HepG2 (cell line): Measurements from ENCODE around the gene GTF3A. TPM values are rescaled to one million over a fixed set of nuclear protein-coding genes. Genes with fewer than 3 reads are reported as not detected.
A peak's percentile ranks its signal among the peaks of the same experiment; 100 is the strongest.

Experiments
- BATF2 ChIP-seq: sonication (generic); formaldehyde crosslinking; IDR thresholded peaks from 2 replicates; pipeline ENCODE4 v1.8.0; 2022; ENCODE audit warnings: mild to moderate bottlenecking, missing genetic modification reagents, moderate library complexity
- BRD4 ChIP-seq: sonication (generic); formaldehyde crosslinking; IDR thresholded peaks from 2 replicates; pipeline ENCODE4 v1.4.0; 2020; ENCODE audit warnings: missing genetic modification reagents
- GABPB1 ChIP-seq: IDR thresholded peaks from 2 replicates; pipeline ENCODE4 v1.6.1; 2016; ENCODE audit warnings: mild to moderate bottlenecking, missing genetic modification reagents, moderate library complexity, missing compliant biosample characterization
- HNRNPH1 ChIP-seq: fragments of 200-400 bp; formaldehyde crosslinking; optimal IDR thresholded peaks from 2 replicates; pipeline ENCODE3; 2017; ENCODE audit warnings: mild to moderate bottlenecking, low read depth, low read length
- HNRNPUL1 ChIP-seq: fragments of 200-400 bp; formaldehyde crosslinking; IDR thresholded peaks from 2 replicates; pipeline ENCODE4 v1.6.1; 2017; ENCODE audit warnings: low read depth, mild to moderate bottlenecking, low read length, moderate library complexity
- MEIS2 ChIP-seq: sonication (generic); formaldehyde crosslinking; IDR thresholded peaks from 2 replicates; pipeline ENCODE4 v1.9.0; 2021; ENCODE audit warnings: mild to moderate bottlenecking, missing genetic modification reagents
- PAX8 ChIP-seq: sonication (generic); formaldehyde crosslinking; IDR thresholded peaks from 2 replicates; pipeline ENCODE4 v1.8.0; 2022; ENCODE audit warnings: mild to moderate bottlenecking, missing genetic modification reagents, borderline replicate concordance
- PLSCR1 ChIP-seq: sonication (generic); formaldehyde crosslinking; IDR thresholded peaks from 2 replicates; pipeline ENCODE4 v1.5.0; 2020; ENCODE audit warnings: missing genetic modification reagents, mild to moderate bottlenecking, borderline replicate concordance
- RBM39 ChIP-seq: fragments of 200-400 bp; formaldehyde crosslinking; IDR thresholded peaks from one replicate; pipeline ENCODE4 v1.6.1; 2018; ENCODE audit warnings: antibody characterized with exemption, mild to moderate bottlenecking, low read depth, low read length; ENCODE audit not compliant: poor library complexity, severe bottlenecking
- SMAD1 ChIP-seq: sonication (generic); formaldehyde crosslinking; IDR thresholded peaks from 2 replicates; pipeline ENCODE4 v1.4.0; 2020; ENCODE audit warnings: missing genetic modification reagents, low read depth, mild to moderate bottlenecking, borderline replicate concordance
- SSRP1 ChIP-seq: IDR thresholded peaks from 2 replicates; pipeline ENCODE4 v1.6.1; 2016; ENCODE audit warnings: control low read depth
- UBTF ChIP-seq: sonication (generic); formaldehyde crosslinking; IDR thresholded peaks from 2 replicates; pipeline ENCODE4 v1.4.0; 2020; ENCODE audit warnings: mild to moderate bottlenecking, missing genetic modification reagents
- ZNF136 ChIP-seq: sonication (generic); formaldehyde crosslinking; IDR thresholded peaks from 2 replicates; pipeline ENCODE4 v1.8.1; 2022; ENCODE audit warnings: low read depth, mild to moderate bottlenecking, moderate library complexity, missing genetic modification reagents
- ZNF160 ChIP-seq: sonication (generic); formaldehyde crosslinking; IDR thresholded peaks from 2 replicates; pipeline ENCODE4 v1.8.0; 2022; ENCODE audit warnings: mild to moderate bottlenecking, inconsistent platforms, missing genetic modification reagents
- ZNF652 ChIP-seq: IDR thresholded peaks from 2 replicates; pipeline ENCODE4 v1.6.1; 2016; ENCODE audit warnings: low read depth, borderline replicate concordance
- ZNF773 ChIP-seq: sonication (generic); formaldehyde crosslinking; IDR thresholded peaks from 2 replicates; pipeline ENCODE4 v1.4.0; 2020; ENCODE audit warnings: missing genetic modification reagents, borderline replicate concordance
- ZNF780A ChIP-seq: sonication (generic); formaldehyde crosslinking; IDR thresholded peaks from 2 replicates; pipeline ENCODE4 v1.8.0; 2022; ENCODE audit warnings: mild to moderate bottlenecking, missing genetic modification reagents, moderate library complexity
- ZNF816 ChIP-seq: sonication (generic); formaldehyde crosslinking; IDR thresholded peaks from 2 replicates; pipeline ENCODE4 v1.8.0; 2022; ENCODE audit warnings: missing genetic modification reagents, mild to moderate bottlenecking, borderline replicate concordance
- polyA plus RNA-seq, 8 experiments: library from polyadenylated mRNA; depleted of rRNA in 3 of 8; stranded (reverse) in 7 of 8; unstranded in 1 of 8; fragments of >200 nt; fragmentation: Illumina TruSeq in 4 of 8; extraction: Trizol in 4 of 8; gene quantifications; 2 replicates each; pipeline versions ENCODE4 v1.2.1 to v1.2.3, GENCODE V29; 2011 to 2016; ENCODE audit warnings: low read depth in 4 of 8, missing spikeins in 1 of 8, mixed read lengths in 1 of 8; ENCODE audit not compliant: insufficient read depth in 1 of 8
- total RNA-seq, 5 experiments: library from RNA; depleted of rRNA; stranded (reverse); fragments of >200 nt; fragmentation: Illumina TruSeq; extraction: Trizol; gene quantifications; 2 replicates each; pipeline ENCODE4 v1.2.3, GENCODE V29; 2016; ENCODE audit warnings: low read depth in 1 of 5

Gene GTF3A
- total and polyA plus RNA-seq, 2 of the 13 experiments (the other 11 are each of a cell fraction or from before 2014, with no cell fraction given): 42.1 to 176 TPM

- TF ChIP-seq HNRNPUL1 (no peak), PLSCR1 (CRISPR knock-in tag) (no peak), ZNF652 (CRISPR knock-in tag) (0 out of 2 replicates have a peak, but pooled peaks have one; percentile 6), ZNF816 (CRISPR knock-in tag) (0 out of 2 replicates have a peak, but pooled peaks have one; percentile 78), ZNF160 (CRISPR knock-in tag) (no peak; the same call in 1 of the 2 replicates), BRD4 (CRISPR knock-in tag) (0 out of 2 replicates have a peak, but pooled peaks have one; percentile 55), BATF2 (CRISPR knock-in tag) (no peak), PAX8 (CRISPR knock-in tag) (0 out of 2 replicates have a peak, but pooled peaks have one; percentile 42), ZNF773 (CRISPR knock-in tag) (no peak; the same call in 1 of the 2 replicates), UBTF (CRISPR knock-in tag) (peak; percentile 77), GABPB1 (CRISPR knock-in tag) (peak; percentile 93), MEIS2 (CRISPR knock-in tag) (no peak; the same call in 1 of the 2 replicates), ZNF780A (CRISPR knock-in tag) (no peak), SSRP1 (CRISPR knock-in tag) (no peak), HNRNPH1 (no peak), ZNF136 (CRISPR knock-in tag) (peak; percentile 92), RBM39 (peak; percentile 59), SMAD1 (CRISPR knock-in tag) (peak; percentile 77; the same call in 1 of the 2 replicates)
Measured at GRCh38 chr13:27449936-27450828, 25.8 kb downstream of the GTF3A start, which contains the start of gene MTIF3 (continued).
